Smooth muscle cell (in vitro differentiated cells): ENCODE measurements around the gene TRIM24. TPM values are rescaled to one million over a fixed set of nuclear protein-coding genes. Genes with fewer than 3 reads are reported as not detected.

Source experiments
- DNase-seq: peaks from one replicate; lab custom pipeline; 2025; ENCODE audit not compliant: unreplicated experiment; lab: John Stamatoyannopoulos, UW
- H2AFZ ChIP-seq: fragments of 200-600 bp; sonication (generic); 2 replicates; pipeline ENCODE4 v1.6.0; 2016; ENCODE audit warnings: antibody characterized with exemption, low read depth, mild to moderate bottlenecking
- H3F3A ChIP-seq: fragments of 200-600 bp; sonication (generic); 2 replicates; pipeline ENCODE4 v1.6.0; 2017; ENCODE audit warnings: antibody characterized with exemption, low read depth
- H3K27ac ChIP-seq: fragments of 200-600 bp; sonication (generic); 2 replicates; pipeline ENCODE4 v1.5.1; 2016; ENCODE audit warnings: low read depth, mild to moderate bottlenecking
- H3K27me3 ChIP-seq: fragments of 200-600 bp; sonication (generic); 2 replicates; pipeline ENCODE4 v1.6.1; 2016; ENCODE audit warnings: low read depth, mild to moderate bottlenecking
- H3K36me3 ChIP-seq: fragments of 200-600 bp; sonication (generic); 2 replicates; pipeline ENCODE4 v1.5.1; 2016; ENCODE audit warnings: low read depth
- H3K4me1 ChIP-seq: fragments of 200-600 bp; sonication (generic); 2 replicates; pipeline ENCODE4 v1.5.1; 2016; ENCODE audit warnings: low read depth
- H3K4me2 ChIP-seq: fragments of 200-600 bp; sonication (generic); 2 replicates; pipeline ENCODE4 v1.6.0; 2016; ENCODE audit warnings: mild to moderate bottlenecking
- H3K4me3 ChIP-seq: fragments of 200-600 bp; sonication (generic); 2 replicates; pipeline ENCODE4 v1.5.1; 2016; ENCODE audit warnings: mild to moderate bottlenecking
- H3K79me2 ChIP-seq: fragments of 200-600 bp; sonication (generic); 2 replicates; pipeline ENCODE4 v1.6.0; 2016; ENCODE audit warnings: low read depth, mild to moderate bottlenecking
- H3K9ac ChIP-seq: fragments of 200-600 bp; sonication (generic); 2 replicates; pipeline ENCODE4 v1.6.0; 2016; ENCODE audit warnings: low read depth
- H3K9me3 ChIP-seq: fragments of 200-600 bp; sonication (generic); replicated peaks from 2 replicates; pipeline ENCODE4 v1.5.1; 2016; ENCODE audit warnings: low read depth
- H4K20me1 ChIP-seq: fragments of 200-600 bp; sonication (generic); 2 replicates; pipeline ENCODE4 v1.6.0; 2016; ENCODE audit warnings: low read depth
- WGBS: methylation state at CpG from one replicate; pipeline ENCODE4 v1.1.7; 2016; ENCODE audit warnings: low lambda C conversion rate; 5-methylcytosine and 5-hydroxymethylcytosine counted together
- polyA plus RNA-seq: library from polyadenylated mRNA; unstranded; fragments of >200 nt; fragmentation: Nextera tagmentation; extraction: Ambion mirVana; gene quantifications from 2 replicates; pipeline ENCODE4 v1.2.1, GENCODE V29; 2016
- total RNA-seq: library from RNA; depleted of rRNA; stranded (reverse); fragments of >200 nt; gene quantifications from 2 replicates; pipeline ENCODE4 v1.2.3, GENCODE V29; 2014
- TF ChIP-seq, protein P1 (sequence below): fragments of 200-600 bp; sonication (generic); IDR thresholded peaks from 2 replicates; pipeline ENCODE4 v1.5.1; 2017; ENCODE audit warnings: borderline replicate concordance, mild to moderate bottlenecking, antibody characterized with exemption; ENCODE audit not compliant: insufficient read depth, poor library complexity, severe bottlenecking

Gene TRIM24
- total and polyA plus RNA-seq, 2 experiments from 2014 or later, result 24.9 to 60.7 TPM

GRCh38 chr7:138449580-138449979 is 10.5 kb upstream of the TRIM24 start:
- no peaks in the 10 kb centered on the region for H3K27me3 ChIP-seq
- no peak for DNase-seq
- H3K4me1 ChIP-seq, result no peaks in the 10 kb centered on the region
- no peak overlapping the region for H3K27ac ChIP-seq
- H3K36me3 ChIP-seq, result no peaks in the 10 kb centered on the region
- no peak overlapping the region for H3K4me3 ChIP-seq
- WGBS, result 93% methylated on average over 6 of the region's 6 CpGs
- no peak overlapping the region for H3K9ac ChIP-seq
- H3F3A ChIP-seq, result no peaks in the 10 kb centered on the region
- TF ChIP-seq, protein P1, sequence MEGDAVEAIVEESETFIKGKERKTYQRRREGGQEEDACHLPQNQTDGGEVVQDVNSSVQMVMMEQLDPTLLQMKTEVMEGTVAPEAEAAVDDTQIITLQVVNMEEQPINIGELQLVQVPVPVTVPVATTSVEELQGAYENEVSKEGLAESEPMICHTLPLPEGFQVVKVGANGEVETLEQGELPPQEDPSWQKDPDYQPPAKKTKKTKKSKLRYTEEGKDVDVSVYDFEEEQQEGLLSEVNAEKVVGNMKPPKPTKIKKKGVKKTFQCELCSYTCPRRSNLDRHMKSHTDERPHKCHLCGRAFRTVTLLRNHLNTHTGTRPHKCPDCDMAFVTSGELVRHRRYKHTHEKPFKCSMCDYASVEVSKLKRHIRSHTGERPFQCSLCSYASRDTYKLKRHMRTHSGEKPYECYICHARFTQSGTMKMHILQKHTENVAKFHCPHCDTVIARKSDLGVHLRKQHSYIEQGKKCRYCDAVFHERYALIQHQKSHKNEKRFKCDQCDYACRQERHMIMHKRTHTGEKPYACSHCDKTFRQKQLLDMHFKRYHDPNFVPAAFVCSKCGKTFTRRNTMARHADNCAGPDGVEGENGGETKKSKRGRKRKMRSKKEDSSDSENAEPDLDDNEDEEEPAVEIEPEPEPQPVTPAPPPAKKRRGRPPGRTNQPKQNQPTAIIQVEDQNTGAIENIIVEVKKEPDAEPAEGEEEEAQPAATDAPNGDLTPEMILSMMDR, result peak; percentile 23
- H2AFZ ChIP-seq, result no peak overlapping the region
- H3K4me2 ChIP-seq, result no peak overlapping the region
- no peaks in the 10 kb centered on the region for H4K20me1 ChIP-seq
- no peaks in the 10 kb centered on the region for H3K9me3 ChIP-seq
- no peaks in the 10 kb centered on the region for H3K79me2 ChIP-seq

DNA sequence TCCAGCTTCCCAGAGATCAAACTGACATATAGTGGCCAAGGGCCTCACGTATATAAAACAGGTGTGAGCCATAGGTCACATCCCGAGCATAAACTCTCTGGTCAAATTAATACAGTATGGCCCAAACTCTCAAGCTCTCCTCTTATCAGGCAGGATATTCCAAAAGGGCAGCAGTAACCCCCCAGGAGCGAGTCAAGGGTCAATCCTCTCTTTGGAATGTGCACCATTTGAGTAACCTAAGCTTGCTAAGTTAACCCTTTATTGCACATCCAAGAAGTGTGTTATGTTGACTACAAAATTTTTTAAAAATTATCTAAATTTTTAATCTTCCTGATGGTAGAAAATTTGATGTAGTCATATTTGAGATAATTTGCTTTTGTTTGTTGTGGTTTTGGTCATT is 4.5 kb upstream of the TRIM24 start:
- TF ChIP-seq, protein P1, result no peak
- Histone ChIP-seq H4K20me1 (no peaks in the 10 kb centered on the region), H3K4me1 (peaks cover 11% of the 10 kb centered on the region), H3K36me3 (no peaks in the 10 kb centered on the region), H3K4me2 (no peak overlapping the region), H3K27me3 (no peaks in the 10 kb centered on the region), H3K9me3 (no peaks in the 10 kb centered on the region), H3K9ac (no peak overlapping the region), H2AFZ (no peak overlapping the region), H3K4me3 (no peak overlapping the region), H3K27ac (no peak overlapping the region), H3F3A (peaks cover 3% of the 10 kb centered on the region), H3K79me2 (no peaks in the 10 kb centered on the region)
- 74% methylated on average over 3 of the region's 3 CpGs for WGBS
- DNase-seq, result no peak

GRCh38 chr7:138456220-138456619 is 3.8 kb upstream of the TRIM24 start:
- H2AFZ ChIP-seq, result no peak overlapping the region
- H3K27me3 ChIP-seq, result no peaks in the 10 kb centered on the region
- H3F3A ChIP-seq, result peaks cover 4% of the 10 kb centered on the region
- no peaks in the 10 kb centered on the region for H3K36me3 ChIP-seq
- H3K9ac ChIP-seq, result no peak overlapping the region
- TF ChIP-seq, protein P1, result no peak
- peaks cover 11% of the 10 kb centered on the region for H3K4me1 ChIP-seq
- peaks cover 3% of the 10 kb centered on the region for H3K79me2 ChIP-seq
- DNase-seq, result no peak
- no peaks in the 10 kb centered on the region for H3K9me3 ChIP-seq
- H4K20me1 ChIP-seq, result peaks cover 6% of the 10 kb centered on the region
- no peak overlapping the region for H3K4me3 ChIP-seq
- H3K27ac ChIP-seq, result no peak overlapping the region
- no peak overlapping the region for H3K4me2 ChIP-seq
- 90% methylated on average over 4 of the region's 4 CpGs for WGBS

- no peak overlapping the region for H3K9ac ChIP-seq
- peak overlapping the region; percentile 68 for H3K4me3 ChIP-seq
- H3K4me2 ChIP-seq, result peak overlapping the region; percentile 89
- H3K36me3 ChIP-seq, result no peaks in the 10 kb centered on the region
- WGBS, result 46% methylated on average over 18 of the region's 18 CpGs
- peaks cover 4% of the 10 kb centered on the region for H3F3A ChIP-seq
- TF ChIP-seq, protein P1, result no peak
- no peak for DNase-seq
- H3K27me3 ChIP-seq, result no peaks in the 10 kb centered on the region
- no peak overlapping the region for H3K27ac ChIP-seq
- H3K79me2 ChIP-seq, result peaks cover 27% of the 10 kb centered on the region
- peaks cover 17% of the 10 kb centered on the region for H3K4me1 ChIP-seq
- H3K9me3 ChIP-seq, result no peaks in the 10 kb centered on the region
- H4K20me1 ChIP-seq, result peaks cover 27% of the 10 kb centered on the region
- peak overlapping the region; percentile 80 for H2AFZ ChIP-seq
These were observed 1.3 kb upstream of the TRIM24 start for GRCh38 chr7:138458576-138459412.
